MM.1S (cell line): ENCODE results near the gene NUBP1.

Source experiments
- DNase-seq: peaks from one replicate; pipeline ENCODE4 v3.0.0-alpha.2; 2015
- H2AFZ ChIP-seq: fragments of 300-600 bp; sonication (generic); 2 replicates; pipeline ENCODE4 v1.6.0; 2016; ENCODE audit warnings: antibody characterized with exemption, low read length
- H3F3A ChIP-seq: fragments of 300-600 bp; sonication (generic); 2 replicates; pipeline ENCODE4 v1.6.1; 2016; ENCODE audit warnings: mild to moderate bottlenecking, antibody characterized with exemption, low read length, moderate library complexity, mixed read lengths; ENCODE audit not compliant: insufficient read depth
- H3K27ac ChIP-seq: fragments of 300-600 bp; sonication (generic); 2 replicates; pipeline ENCODE4 v1.5.1; 2016; ENCODE audit warnings: mild to moderate bottlenecking, low read length
- H3K27me3 ChIP-seq: fragments of 300-600 bp; sonication (generic); replicated peaks from 2 replicates; pipeline ENCODE4 v1.6.0; 2016; ENCODE audit warnings: low read length; ENCODE audit not compliant: insufficient read depth
- H3K36me3 ChIP-seq: fragments of 300-600 bp; sonication (generic); replicated peaks from 2 replicates; pipeline ENCODE4 v1.6.1; 2016; ENCODE audit warnings: mild to moderate bottlenecking, low read length, mixed read lengths; ENCODE audit not compliant: insufficient read depth
- H3K4me1 ChIP-seq: fragments of 300-600 bp; sonication (generic); 2 replicates; pipeline ENCODE4 v1.6.1; 2016; ENCODE audit warnings: low read length, mixed read lengths
- H3K4me2 ChIP-seq: fragments of 300-600 bp; sonication (generic); 2 replicates; pipeline ENCODE4 v1.6.0; 2016; ENCODE audit warnings: low read depth, low read length
- H3K4me3 ChIP-seq: fragments of 300-600 bp; sonication (generic); 2 replicates; pipeline ENCODE4 v1.5.1; 2016; ENCODE audit warnings: low read length, mixed read lengths
- H3K79me2 ChIP-seq: fragments of 300-600 bp; sonication (generic); 2 replicates; pipeline ENCODE4 v1.6.1; 2016; ENCODE audit warnings: mixed run types, low read length, mixed read lengths
- H3K9ac ChIP-seq: fragments of 300-600 bp; sonication (generic); 2 replicates; pipeline ENCODE4 v1.6.1; 2016; ENCODE audit warnings: low read length, mixed read lengths
- H3K9me2 ChIP-seq: fragments of 300-600 bp; sonication (generic); replicated peaks from 2 replicates; pipeline ENCODE4 v1.6.1; 2016; ENCODE audit warnings: mild to moderate bottlenecking, low read length, mixed read lengths; ENCODE audit not compliant: insufficient read depth
- H3K9me3 ChIP-seq: fragments of 300-600 bp; sonication (generic); replicated peaks from 2 replicates; pipeline ENCODE4 v1.6.1; 2016; ENCODE audit warnings: mild to moderate bottlenecking, low read length, mixed read lengths; ENCODE audit not compliant: insufficient read depth
- H4K20me1 ChIP-seq: fragments of 300-600 bp; sonication (generic); 2 replicates; pipeline ENCODE4 v1.6.1; 2016; ENCODE audit warnings: mild to moderate bottlenecking, low read length, moderate library complexity, mixed read lengths; ENCODE audit not compliant: insufficient read depth
- EZH2 ChIP-seq: fragments of 300-600 bp; sonication (generic); optimal IDR thresholded peaks from 2 replicates; pipeline ENCODE3; 2017; ENCODE audit warnings: low read depth, mild to moderate bottlenecking, antibody characterized with exemption, low read length, mixed read lengths
- EZH2phosphoT487 ChIP-seq: fragments of 300-600 bp; sonication (generic); IDR thresholded peaks from 2 replicates; pipeline ENCODE4 v1.6.1; 2018; ENCODE audit warnings: antibody characterized with exemption, low read length
- TF ChIP-seq, protein P1 (sequence below): fragments of 300-600 bp; sonication (generic); IDR thresholded peaks from 2 replicates; pipeline ENCODE4 v1.5.1; 2016; ENCODE audit warnings: antibody characterized with exemption, low read length, mixed read lengths

Gene NUBP1

DNA sequence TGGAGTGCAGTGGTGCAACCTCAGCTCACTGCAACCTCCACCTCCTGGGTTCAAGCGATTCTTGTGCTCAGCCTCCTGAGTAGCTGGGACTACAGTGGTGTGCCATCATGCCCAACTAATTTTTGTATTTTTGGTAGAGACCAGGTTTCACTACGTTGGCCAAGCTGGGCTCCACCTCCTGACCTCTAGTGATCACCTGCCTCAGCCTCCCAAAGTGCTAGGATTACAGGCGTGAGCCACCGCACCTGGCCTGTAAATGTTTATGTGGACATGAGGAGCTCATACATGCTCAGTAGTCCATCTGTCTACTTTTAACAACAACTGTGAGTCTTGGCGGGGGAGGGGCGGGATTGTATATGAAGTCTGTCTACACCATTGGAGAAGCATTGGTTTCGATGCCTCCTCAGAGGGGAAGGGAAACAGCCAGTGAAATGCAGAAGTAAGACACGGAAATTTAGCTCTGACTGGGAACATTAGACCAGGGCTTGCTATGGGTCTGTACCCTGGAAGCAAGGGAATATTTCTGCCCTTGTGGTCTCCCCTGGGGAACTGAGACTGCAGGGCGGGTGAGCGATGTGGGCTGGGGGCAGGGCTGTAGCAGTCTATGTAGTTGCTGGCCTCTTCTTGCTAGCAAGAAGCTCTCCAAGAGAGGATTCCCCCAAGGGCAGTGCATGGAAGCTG lies 9.3 kb downstream of the NUBP1 start:
- DNase-seq, result no peak
- Histone ChIP-seq H3K79me2 (no peaks in the 10 kb centered on the region), H3F3A (no peaks in the 10 kb centered on the region), H3K4me3 (no peak overlapping the region), H3K36me3 (no peaks in the 10 kb centered on the region), H4K20me1 (no peaks in the 10 kb centered on the region), H3K9me2 (no peaks in the 10 kb centered on the region), H3K4me1 (no peaks in the 10 kb centered on the region), H3K27ac (no peak overlapping the region), H2AFZ (no peak overlapping the region), H3K9ac (no peak overlapping the region), H3K9me3 (no peaks in the 10 kb centered on the region), H3K27me3 (no peaks in the 10 kb centered on the region), H3K4me2 (no peak overlapping the region)
- TF ChIP-seq, protein P1, sequence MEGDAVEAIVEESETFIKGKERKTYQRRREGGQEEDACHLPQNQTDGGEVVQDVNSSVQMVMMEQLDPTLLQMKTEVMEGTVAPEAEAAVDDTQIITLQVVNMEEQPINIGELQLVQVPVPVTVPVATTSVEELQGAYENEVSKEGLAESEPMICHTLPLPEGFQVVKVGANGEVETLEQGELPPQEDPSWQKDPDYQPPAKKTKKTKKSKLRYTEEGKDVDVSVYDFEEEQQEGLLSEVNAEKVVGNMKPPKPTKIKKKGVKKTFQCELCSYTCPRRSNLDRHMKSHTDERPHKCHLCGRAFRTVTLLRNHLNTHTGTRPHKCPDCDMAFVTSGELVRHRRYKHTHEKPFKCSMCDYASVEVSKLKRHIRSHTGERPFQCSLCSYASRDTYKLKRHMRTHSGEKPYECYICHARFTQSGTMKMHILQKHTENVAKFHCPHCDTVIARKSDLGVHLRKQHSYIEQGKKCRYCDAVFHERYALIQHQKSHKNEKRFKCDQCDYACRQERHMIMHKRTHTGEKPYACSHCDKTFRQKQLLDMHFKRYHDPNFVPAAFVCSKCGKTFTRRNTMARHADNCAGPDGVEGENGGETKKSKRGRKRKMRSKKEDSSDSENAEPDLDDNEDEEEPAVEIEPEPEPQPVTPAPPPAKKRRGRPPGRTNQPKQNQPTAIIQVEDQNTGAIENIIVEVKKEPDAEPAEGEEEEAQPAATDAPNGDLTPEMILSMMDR, result no peak
- TF ChIP-seq EZH2phosphoT487 (no peak), EZH2 (no peak)

DNA sequence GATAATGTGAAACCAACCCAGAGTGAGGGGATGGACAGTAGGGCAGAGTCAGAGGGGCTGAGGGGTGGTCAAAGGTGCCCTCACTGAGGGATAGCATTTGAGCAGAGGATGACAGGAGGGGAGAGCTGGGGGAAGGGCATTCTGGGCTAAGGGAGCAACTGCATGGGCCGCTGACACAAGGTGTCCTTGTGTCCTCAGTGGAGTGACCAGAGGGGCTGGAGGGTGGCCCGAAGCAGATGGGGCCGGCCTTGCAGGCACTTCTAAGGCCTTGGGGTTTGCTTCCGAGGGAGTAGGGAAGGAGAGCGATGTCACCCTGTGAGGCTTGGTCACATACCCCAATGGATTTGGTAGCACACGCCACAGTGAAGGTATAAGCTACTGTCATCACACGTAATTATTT lies 10.0 kb downstream of the NUBP1 start:
- no peaks in the 10 kb centered on the region for H3K79me2 ChIP-seq
- H3F3A ChIP-seq, result no peaks in the 10 kb centered on the region
- no peaks in the 10 kb centered on the region for H3K9me2 ChIP-seq
- H3K27ac ChIP-seq, result no peak overlapping the region
- no peak for DNase-seq
- H3K9ac ChIP-seq, result no peak overlapping the region
- no peak overlapping the region for H2AFZ ChIP-seq
- H3K9me3 ChIP-seq, result no peaks in the 10 kb centered on the region
- H4K20me1 ChIP-seq, result no peaks in the 10 kb centered on the region
- TF ChIP-seq EZH2, result no peak
- TF ChIP-seq EZH2phosphoT487, result no peak
- TF ChIP-seq, protein P1, result no peak
- H3K27me3 ChIP-seq, result no peaks in the 10 kb centered on the region
- no peaks in the 10 kb centered on the region for H3K36me3 ChIP-seq
- no peak overlapping the region for H3K4me2 ChIP-seq
- H3K4me3 ChIP-seq, result no peak overlapping the region
- no peaks in the 10 kb centered on the region for H3K4me1 ChIP-seq

DNA sequence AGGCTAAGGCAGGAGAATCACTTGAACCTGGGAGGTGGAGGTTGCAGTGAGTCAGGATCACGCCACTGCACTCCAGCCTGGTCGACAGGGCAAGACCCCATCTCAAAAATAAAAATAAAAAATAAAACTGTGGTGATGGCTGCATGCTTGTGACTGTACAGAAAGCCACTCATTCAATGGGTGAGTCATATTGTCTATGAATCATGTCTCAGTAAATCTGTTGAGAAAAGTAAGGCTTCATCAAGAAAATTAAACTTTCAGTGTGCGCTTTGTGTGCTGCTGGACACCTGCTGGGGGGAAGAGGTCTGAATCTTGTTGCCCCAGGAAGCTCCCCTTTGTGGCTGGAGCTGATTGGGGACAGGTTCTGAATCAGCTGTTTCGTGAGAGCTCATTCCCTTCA lies 11.3 kb downstream of the NUBP1 start:
- no peaks in the 10 kb centered on the region for H4K20me1 ChIP-seq
- no peaks in the 10 kb centered on the region for H3K36me3 ChIP-seq
- TF ChIP-seq, protein P1, result no peak
- TF ChIP-seq EZH2, result no peak
- no peak for TF ChIP-seq EZH2phosphoT487
- H2AFZ ChIP-seq, result no peak overlapping the region
- H3K4me3 ChIP-seq, result no peak overlapping the region
- DNase-seq, result no peak
- no peaks in the 10 kb centered on the region for H3F3A ChIP-seq
- H3K9me3 ChIP-seq, result no peaks in the 10 kb centered on the region
- no peaks in the 10 kb centered on the region for H3K79me2 ChIP-seq
- H3K27ac ChIP-seq, result no peak overlapping the region
- no peaks in the 10 kb centered on the region for H3K27me3 ChIP-seq
- H3K4me1 ChIP-seq, result no peaks in the 10 kb centered on the region
- no peak overlapping the region for H3K9ac ChIP-seq
- H3K9me2 ChIP-seq, result no peaks in the 10 kb centered on the region
- H3K4me2 ChIP-seq, result no peak overlapping the region
